HG03095 (cell line): Measurements from ENCODE around the gene DECR2.
A peak's percentile ranks its signal among the peaks of the same experiment; 100 is the strongest.
"Not testable (repeated sequence)": the region's sequence is repeated elsewhere in the genome, so short reads cannot be mapped to it uniquely, and the experiment has no call there.

Source experiments
- ATAC-seq: cut with Tn5 transposase; IDR thresholded peaks from one replicate; pipeline ENCODE4 v1.9.1; 2021; ENCODE audit warnings: moderate library complexity; ENCODE audit not compliant: unreplicated experiment

The DECR2 gene

DNA sequence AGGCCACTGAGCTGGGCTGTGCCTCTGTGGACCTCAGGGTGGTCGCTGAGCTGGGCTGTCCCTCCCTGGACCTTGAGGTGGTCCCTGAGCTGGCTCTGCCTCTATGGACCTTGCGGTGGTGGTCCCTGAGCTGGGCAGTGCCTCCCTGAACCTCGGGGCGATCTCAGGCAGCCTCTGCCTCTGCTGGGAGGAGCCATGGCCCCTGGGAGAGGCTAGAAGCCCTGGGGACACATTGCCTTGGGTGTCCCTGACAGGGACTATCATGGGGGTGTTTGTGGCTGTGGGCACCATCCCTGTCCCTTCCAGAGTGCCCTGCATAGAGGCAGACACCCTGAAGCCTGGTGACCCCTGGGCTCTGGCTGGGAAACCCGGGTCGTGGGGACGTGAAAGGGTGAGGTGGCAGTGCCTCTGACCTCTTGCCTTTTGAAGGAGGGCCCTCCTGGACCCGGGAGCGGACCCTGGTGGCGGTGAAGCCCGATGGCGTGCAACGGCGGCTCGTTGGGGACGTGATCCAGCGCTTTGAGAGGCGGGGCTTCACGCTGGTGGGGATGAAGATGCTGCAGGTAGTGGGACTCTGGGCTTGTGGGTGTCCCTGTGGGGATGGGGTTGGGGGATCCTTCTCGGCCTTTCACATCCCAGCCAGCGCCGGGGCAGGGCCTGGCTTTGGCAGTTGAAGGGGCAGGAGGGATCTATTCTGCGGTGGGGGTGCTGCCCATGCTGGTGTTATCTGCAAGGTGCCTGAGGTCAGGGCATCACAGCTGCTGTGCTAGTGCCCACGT is 2.9 kb upstream of the DECR2 start:
- no peak for ATAC-seq

- ATAC-seq, result no peak
These were observed 2.2 kb upstream of the DECR2 start for GRCh38 chr16:399340-400019.

- ATAC-seq, result no peak
These were observed 1.6 kb upstream of the DECR2 start for GRCh38 chr16:400061-400591.

DNA sequence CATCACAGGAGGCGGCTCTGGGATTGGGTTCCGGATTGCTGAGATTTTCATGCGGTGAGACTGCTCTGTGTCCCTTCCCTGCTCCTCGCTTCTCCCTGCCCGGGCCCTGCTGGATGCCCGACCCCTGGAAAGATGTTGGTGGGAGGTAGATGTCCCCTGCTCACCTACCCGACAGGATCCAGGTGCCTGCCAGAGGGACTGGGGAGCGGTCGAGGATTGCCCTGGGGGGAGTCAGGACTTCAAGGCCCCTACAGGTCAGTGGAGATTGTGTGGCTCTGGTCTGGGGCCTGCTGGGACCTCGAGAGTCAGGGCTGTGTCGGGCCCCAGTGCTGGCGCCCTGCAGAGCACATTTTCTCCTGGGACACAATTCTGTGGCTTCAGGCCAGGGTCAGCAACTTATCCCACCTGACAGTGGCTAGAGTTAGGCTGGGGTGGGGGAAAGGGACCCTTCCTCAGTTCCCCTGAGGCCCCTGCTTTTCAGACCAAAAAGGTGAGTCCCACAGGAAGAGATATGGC is 3.3 kb downstream of the DECR2 start:
- no peak for ATAC-seq

DNA sequence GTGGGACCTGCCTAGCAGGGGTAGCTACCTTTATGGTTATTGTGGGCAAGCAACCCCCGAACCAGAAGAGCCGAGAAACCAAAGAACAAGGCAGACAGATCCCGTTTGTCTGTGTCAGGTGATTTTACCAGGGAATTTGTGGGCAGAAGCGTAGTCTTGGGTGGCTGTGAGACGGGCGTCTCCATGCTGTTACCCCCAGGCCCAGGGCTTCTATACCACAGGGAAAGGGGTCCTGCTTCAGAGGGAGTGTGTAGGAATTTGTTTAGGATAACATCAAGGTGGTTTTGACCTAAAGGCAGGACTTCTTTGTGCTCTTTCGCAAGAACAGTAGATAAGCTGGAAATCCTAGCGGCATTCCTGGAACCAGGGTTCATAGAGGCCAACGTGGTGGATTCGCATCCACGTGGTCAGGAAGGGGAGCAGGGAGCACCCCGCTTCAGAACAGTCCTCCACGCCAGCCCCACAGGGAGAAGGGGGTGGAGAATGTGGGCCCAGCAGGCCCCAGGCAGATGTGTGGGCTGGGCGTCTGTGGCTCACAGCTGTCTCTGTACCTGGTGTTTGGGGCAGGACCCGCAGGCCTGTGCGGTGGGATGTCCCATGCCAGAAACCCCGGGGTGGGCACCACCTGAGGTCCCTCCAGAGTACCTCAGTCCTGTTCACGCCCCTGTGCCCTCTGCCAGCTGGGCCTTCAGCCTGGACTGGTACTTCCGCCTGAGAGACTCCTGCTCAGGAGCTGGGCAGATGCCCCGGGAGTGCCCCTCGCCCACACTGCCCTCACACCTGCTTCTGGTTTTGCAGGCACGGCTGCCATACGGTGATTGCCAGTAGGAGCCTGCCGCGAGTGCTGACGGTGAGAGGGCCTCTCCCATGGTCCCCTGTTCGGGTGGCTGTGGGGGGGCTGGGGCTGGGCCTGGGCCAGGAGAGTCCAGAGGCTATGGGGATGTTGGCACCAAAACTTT is 4.1 kb downstream of the DECR2 start:
- no peak for ATAC-seq

- no peak for ATAC-seq
These were observed 5.6 kb downstream of the DECR2 start for GRCh38 chr16:407253-407652.

DNA sequence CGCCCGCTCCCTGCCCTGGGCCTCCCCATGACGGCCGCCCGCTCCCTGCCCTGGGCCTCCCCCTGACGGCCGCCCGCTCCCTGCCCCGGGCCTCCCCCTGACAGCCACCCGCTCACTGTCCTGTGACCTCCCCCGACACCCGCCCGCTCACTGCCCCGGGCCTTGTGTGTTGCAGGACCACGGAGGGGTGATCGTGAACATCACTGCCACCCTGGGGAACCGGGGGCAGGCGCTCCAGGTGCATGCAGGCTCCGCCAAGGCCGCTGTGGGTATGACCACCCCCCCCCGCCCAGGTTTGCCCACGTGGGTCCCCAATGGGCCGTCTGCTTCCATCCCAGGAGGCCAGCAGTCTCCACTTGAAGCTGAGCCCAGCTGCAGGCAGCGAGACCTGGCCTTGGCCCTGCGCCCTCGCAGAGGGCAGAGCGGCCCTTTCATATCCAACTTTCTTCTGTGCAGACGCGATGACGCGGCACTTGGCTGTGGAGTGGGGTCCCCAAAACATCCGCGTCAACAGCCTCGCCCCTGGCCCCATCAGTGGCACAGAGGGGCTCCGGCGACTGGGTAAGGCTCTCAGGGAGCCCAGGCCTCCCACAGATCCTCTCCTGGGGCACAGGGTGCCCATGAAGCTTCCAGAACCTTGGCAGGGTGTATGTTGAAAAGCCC is 9.0 kb downstream of the DECR2 start:
- no peak for ATAC-seq

DNA sequence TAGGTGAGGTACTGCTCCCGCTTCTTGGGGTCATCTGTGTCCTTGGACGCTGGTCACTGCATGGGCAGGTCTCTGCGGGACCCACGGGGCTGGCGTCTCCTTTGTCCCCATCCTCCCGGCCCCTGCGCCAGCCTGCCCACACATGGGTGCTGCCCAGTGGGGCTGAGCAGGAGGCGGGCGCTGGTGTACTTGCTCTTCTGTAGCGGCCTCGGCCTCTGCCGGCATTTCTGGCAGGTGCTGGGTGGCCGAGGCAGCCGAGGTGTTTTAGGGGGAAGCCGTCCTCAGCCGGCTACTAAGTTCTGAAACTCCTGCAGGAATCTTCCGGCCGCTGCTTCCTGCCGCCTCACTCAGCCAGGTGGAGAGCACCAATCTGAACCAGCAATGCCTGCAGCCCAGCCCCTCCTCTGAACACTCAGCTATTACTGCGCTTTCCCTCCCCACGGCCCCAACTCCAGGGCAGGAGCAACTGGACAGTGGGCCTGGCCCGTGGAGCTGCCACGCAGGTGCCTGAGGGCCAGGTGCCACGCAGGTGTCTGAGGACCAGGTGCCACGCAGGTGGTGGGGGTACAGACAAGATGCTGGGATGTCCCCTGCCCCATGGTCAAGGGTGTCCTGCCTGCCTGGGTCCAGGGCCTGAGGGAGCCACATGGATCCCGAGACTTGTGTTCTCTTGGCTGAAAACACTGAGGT is 10.0 kb downstream of the DECR2 start:
- ATAC-seq, result no peak

GRCh38 chr16:414395-415169 is 12.9 kb downstream of the DECR2 start:
- ATAC-seq, result no peak

DNA sequence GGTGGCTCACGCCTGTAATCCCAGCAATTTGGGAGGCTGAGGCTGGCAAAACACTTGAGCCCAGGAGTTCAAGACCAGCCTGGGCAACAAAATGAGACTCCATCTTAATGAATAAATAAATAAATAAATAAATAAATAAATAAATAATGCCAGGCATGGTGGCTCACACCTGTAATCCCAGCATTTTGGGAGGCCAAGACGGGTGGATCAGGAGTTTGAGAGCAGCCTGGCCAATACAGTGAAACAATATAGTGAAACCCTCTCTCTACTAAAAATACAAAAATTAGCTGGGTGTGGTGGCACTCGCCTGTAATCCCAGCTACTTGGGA is 13.4 kb downstream of the DECR2 start:
- not testable (repeated sequence) for ATAC-seq

DNA sequence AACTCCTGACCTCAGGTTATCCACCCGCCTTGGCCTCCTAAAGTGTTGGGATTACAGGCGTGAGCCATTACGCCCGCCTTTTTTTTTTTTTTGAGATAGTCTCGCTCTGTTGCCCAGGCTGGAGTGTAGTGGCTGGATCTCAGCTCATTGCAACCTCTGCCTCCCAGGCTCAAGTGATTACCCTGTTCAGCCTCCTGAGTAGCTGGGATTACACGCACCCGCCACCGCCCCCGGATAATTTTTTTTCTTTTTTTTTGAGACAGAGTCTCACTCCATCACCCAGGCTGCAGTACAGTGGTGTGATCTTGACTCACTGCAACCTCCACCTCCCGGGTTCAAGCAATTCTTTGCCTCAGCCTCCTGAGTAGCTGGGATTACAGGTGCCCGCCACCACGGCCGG is 20.5 kb downstream of the DECR2 start:
- ATAC-seq, result not testable (repeated sequence)

GRCh38 chr16:424033-424622 is 22.4 kb downstream of the DECR2 start:
- ATAC-seq, result no peak

DNA sequence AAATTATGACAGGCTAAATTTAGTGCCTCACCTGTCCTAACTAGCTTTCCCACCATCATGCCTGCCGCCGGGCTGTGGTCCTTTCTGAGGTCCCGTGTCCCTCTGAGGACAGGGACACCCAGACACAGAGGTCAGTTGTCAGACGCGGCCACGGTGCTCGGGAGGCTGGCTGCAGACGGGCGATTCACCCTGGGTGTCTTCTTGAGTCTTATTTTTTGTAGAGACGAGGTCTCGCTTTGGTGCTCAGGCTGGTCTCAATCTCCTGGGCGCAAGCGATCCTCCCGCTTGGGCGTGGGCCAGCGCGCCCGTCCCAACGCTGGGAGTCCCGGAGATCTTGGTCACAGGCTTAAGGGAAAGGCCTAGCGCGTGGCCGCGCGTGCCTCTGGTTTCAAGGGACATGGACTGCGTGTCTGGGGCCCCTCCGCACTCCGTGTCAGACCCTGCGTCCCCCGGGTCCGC is 23.0 kb downstream of the DECR2 start:
- ATAC-seq, result no peak

DNA sequence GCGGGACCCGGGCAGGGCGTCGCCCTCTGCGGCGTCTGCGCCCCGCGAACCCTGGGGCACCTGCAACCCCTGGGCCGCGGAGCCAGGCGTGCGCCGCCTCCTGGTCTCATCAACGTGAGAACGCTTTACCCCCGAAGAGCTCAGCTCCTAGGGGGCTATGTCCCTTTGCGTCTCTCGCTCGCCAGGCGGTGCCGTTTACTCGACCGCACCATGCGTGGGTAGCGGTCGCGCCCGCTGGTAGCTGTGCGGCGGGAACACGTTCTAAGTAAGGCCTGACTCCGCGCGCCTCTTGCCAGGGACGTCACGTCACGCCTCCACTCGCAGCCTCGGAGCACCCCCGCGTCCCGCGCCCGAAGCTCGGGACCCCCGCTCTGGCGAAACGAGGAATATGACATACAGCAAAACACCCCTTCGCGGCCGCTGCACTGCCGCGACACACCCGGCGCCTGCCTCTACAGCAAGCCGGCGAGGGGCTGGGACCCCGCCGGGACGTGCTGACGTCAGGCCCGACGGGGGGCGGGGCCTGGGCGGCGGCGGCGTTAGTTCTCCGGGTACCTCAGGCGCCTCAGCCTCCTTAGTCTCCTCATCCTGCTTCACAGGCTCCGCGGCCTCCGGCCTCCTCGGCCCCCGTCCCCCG is 23.5 kb downstream of the DECR2 start, which contains the start of gene RAB11FIP3:
TSS of gene RAB11FIP3 (plus strand) at position 568 of the 637 bp plus-strand sequence. CDS start 358 bp downstream, outside the sequence.
- ATAC-seq, result peak; percentile 79

- peak; percentile 30 for ATAC-seq
These were observed 24.0 kb downstream of the DECR2 start for GRCh38 chr16:425740-426114.

DNA sequence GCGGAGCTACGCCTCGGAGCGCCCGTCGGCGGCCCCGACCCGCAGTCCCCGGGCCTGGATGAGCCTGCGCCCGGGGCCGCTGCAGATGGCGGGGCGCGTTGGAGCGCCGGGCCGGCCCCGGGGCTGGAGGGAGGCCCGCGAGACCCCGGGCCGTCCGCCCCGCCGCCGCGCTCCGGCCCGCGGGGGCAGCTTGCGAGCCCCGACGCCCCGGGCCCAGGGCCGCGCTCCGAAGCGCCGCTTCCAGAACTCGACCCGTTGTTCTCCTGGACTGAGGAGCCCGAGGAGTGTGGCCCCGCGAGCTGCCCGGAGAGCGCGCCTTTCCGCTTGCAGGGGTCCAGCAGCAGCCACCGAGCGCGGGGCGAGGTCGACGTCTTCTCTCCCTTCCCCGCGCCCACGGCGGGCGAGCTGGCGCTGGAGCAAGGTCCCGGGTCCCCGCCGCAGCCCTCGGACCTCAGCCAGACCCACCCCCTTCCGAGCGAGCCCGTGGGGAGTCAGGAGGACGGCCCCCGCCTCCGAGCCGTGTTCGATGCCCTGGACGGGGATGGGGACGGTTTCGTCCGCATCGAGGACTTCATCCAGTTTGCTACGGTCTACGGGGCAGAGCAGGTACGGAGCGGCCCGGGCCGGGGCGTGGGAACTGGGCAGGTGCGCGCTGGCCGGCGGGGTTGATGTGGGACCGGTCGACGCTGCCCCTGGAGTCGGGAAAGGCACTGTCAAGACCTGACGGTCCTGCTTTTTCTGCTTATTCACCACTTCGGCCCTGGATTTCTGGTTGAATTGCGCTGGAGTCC is 24.6 kb downstream of the DECR2 start:
- ATAC-seq, result no peak

GRCh38 chr16:426906-427249 is 25.2 kb downstream of the DECR2 start:
- ATAC-seq, result no peak
